Neuronal stem cell (in vitro differentiated cells): ENCODE results near the gene SENP2.

Source experiments
- DNase-seq: peaks from one replicate; pipeline ENCODE4 v3.0.0-alpha.2; 2013; ENCODE audit warnings: low spot score
- H2AFZ ChIP-seq: one replicate; pipeline ENCODE4 v1.6.1; 2013; ENCODE audit warnings: mild to moderate bottlenecking, low read length, inconsistent platforms
- H2AK5ac ChIP-seq: 2 replicates; pipeline ENCODE4 v1.6.1; 2013; ENCODE audit warnings: low read depth, mild to moderate bottlenecking, inconsistent platforms, low read length, moderate library complexity, mixed read lengths
- H2BK120ac ChIP-seq: 2 replicates; pipeline ENCODE4 v1.6.1; 2013; ENCODE audit warnings: low read depth, mild to moderate bottlenecking, inconsistent platforms, low read length, moderate library complexity, mixed read lengths
- H2BK12ac ChIP-seq: one replicate; pipeline ENCODE4 v1.6.1; 2013; ENCODE audit warnings: low read length, inconsistent platforms
- H2BK15ac ChIP-seq: 2 replicates; pipeline ENCODE4 v1.6.1; 2013; ENCODE audit warnings: mild to moderate bottlenecking, low read length, inconsistent platforms, mixed read lengths
- H2BK5ac ChIP-seq: one replicate; pipeline ENCODE4 v1.6.1; 2013; ENCODE audit warnings: inconsistent platforms, mild to moderate bottlenecking, low read length, moderate library complexity
- H3K14ac ChIP-seq: one replicate; pipeline ENCODE4 v1.6.1; 2013; ENCODE audit warnings: low read length, inconsistent platforms
- H3K18ac ChIP-seq: 2 replicates; pipeline ENCODE4 v1.6.1; 2013; ENCODE audit warnings: low read length, inconsistent platforms
- H3K23ac ChIP-seq: 2 replicates; pipeline ENCODE4 v1.6.1; 2013; ENCODE audit warnings: low read depth, mild to moderate bottlenecking, mixed read lengths, low read length, inconsistent platforms; ENCODE audit not compliant: poor library complexity
- H3K27ac ChIP-seq: replicated peaks from 3 replicates; pipeline ENCODE4 v1.5.1; 2013; ENCODE audit warnings: low read length, inconsistent platforms
- H3K27me3 ChIP-seq, 3 experiments: 2 replicates each; pipeline ENCODE4 v1.6.1; 2013; ENCODE audit warnings: low read length in 3 of 3, mild to moderate bottlenecking in 2 of 3, inconsistent platforms in 1 of 3, low read depth in 1 of 3, mixed read lengths in 1 of 3, moderate library complexity in 1 of 3; ENCODE audit not compliant: control insufficient read depth in 3 of 3, insufficient read depth in 3 of 3
- H3K36me3 ChIP-seq, 2 donors: replicated peaks in 1 of 2; 2 replicates each; pipeline ENCODE4 v1.6.1; 2013; ENCODE audit warnings: low read length in 2 of 2; ENCODE audit not compliant: control insufficient read depth in 2 of 2, insufficient read depth in 2 of 2
- H3K4ac ChIP-seq: 2 replicates; pipeline ENCODE4 v1.6.1; 2013; ENCODE audit warnings: inconsistent platforms, mild to moderate bottlenecking, low read length, moderate library complexity
- H3K4me1 ChIP-seq, 2 donors: 1 replicate in 1 of 2; 2 replicates in 1 of 2; pipeline ENCODE4 v1.6.1; 2013; ENCODE audit warnings: low read length in 2 of 2, low read depth in 1 of 2; ENCODE audit not compliant: control insufficient read depth in 2 of 2, insufficient read depth in 1 of 2
- H3K4me2 ChIP-seq: one replicate; pipeline ENCODE4 v1.6.1; 2013; ENCODE audit warnings: mild to moderate bottlenecking, low read length, inconsistent platforms; ENCODE audit not compliant: insufficient read depth, poor library complexity, severe bottlenecking
- H3K4me3 ChIP-seq, 2 donors: 2 replicates each; pipeline ENCODE4 v1.5.1; 2013; ENCODE audit warnings: low read length in 2 of 2, mild to moderate bottlenecking in 2 of 2, inconsistent platforms in 1 of 2, moderate library complexity in 1 of 2
- H3K79me1 ChIP-seq: one replicate; pipeline ENCODE4 v1.6.1; 2013; ENCODE audit warnings: low read depth, mild to moderate bottlenecking, inconsistent platforms, low read length, moderate library complexity
- H3K9ac ChIP-seq: one replicate; pipeline ENCODE4 v1.6.1; 2013; ENCODE audit warnings: mild to moderate bottlenecking, low read depth, low read length, inconsistent platforms; ENCODE audit not compliant: poor library complexity
- H3K9me3 ChIP-seq, 2 donors: replicated peaks in 1 of 2; 2 replicates each; pipeline versions ENCODE3 to v1.6.1; 2013; ENCODE audit warnings: low read length in 2 of 2, mild to moderate bottlenecking in 2 of 2, inconsistent platforms in 1 of 2, low read depth in 1 of 2, mixed read lengths in 1 of 2, moderate library complexity in 1 of 2; ENCODE audit not compliant: control insufficient read depth in 2 of 2, insufficient read depth in 1 of 2
- H4K8ac ChIP-seq: one replicate; pipeline ENCODE4 v1.6.1; 2013; ENCODE audit warnings: low read depth, mild to moderate bottlenecking, inconsistent platforms, low read length, moderate library complexity
- H4K91ac ChIP-seq: one replicate; pipeline ENCODE4 v1.6.1; 2013; ENCODE audit warnings: low read length, low read depth, mild to moderate bottlenecking, inconsistent platforms; ENCODE audit not compliant: poor library complexity
- WGBS, 2 donors: extraction: QIAGEN DNeasy Blood & Tissue Kit; methylation state at CpG; one replicate each; pipeline ENCODE4 v1.1.7; 2013; ENCODE audit warnings: missing lambda C conversion rate in 2 of 2, mixed read lengths in 1 of 2; ENCODE audit not compliant: insufficient read length in 2 of 2, insufficient replicate concordance in 1 of 2; ENCODE audit errors: extremely low coverage in 2 of 2; 5-methylcytosine and 5-hydroxymethylcytosine counted together

Gene SENP2

GRCh38 chr3:185560676-185561075 is 25.4 kb upstream of the SENP2 start:
- H2BK120ac ChIP-seq, result no peak overlapping the region
- no peak overlapping the region for H3K23ac ChIP-seq
- peaks cover 0 to 30% (median 0%) of the 10 kb centered on the region in 3 experiments for H3K27me3 ChIP-seq
- no peak overlapping the region for H3K14ac ChIP-seq
- H3K9ac ChIP-seq, result no peak overlapping the region
- H4K8ac ChIP-seq, result no peak overlapping the region
- no peak overlapping the region for H3K4ac ChIP-seq
- H3K36me3 ChIP-seq, result no peaks in the 10 kb centered on the region
- H2AFZ ChIP-seq, result no peak overlapping the region
- H3K18ac ChIP-seq, result no peak overlapping the region
- H2BK12ac ChIP-seq, result no peak overlapping the region
- no peaks in the 10 kb centered on the region for H3K9me3 ChIP-seq
- peaks cover 0 to 2% of the 10 kb centered on the region in 2 donors for H3K4me1 ChIP-seq
- DNase-seq, result no peak
- no peaks in the 10 kb centered on the region for H3K79me1 ChIP-seq
- H3K27ac ChIP-seq, result no peak overlapping the region
- peak overlapping the region; percentile 39 for H2BK5ac ChIP-seq
- no peak overlapping the region for H2AK5ac ChIP-seq
- H3K4me2 ChIP-seq, result no peak overlapping the region
- no CpG with 5 or more reads among the region's 13 CpGs for WGBS, 2 donors
- no peak overlapping the region for H4K91ac ChIP-seq
- no peak overlapping the region for H3K4me3 ChIP-seq
- H2BK15ac ChIP-seq, result no peak overlapping the region

GRCh38 chr3:185561374-185561943 is 24.6 kb upstream of the SENP2 start:
- Histone ChIP-seq H4K91ac (no peak overlapping the region), H3K18ac (peak overlapping the region; percentile 33), H3K9ac (no peak overlapping the region), H2BK15ac (no peak overlapping the region), H4K8ac (no peak overlapping the region), H3K4me1 (peaks cover 0 to 2% of the 10 kb centered on the region in 2 donors), H2BK120ac (no peak overlapping the region), H3K4me2 (no peak overlapping the region), H3K4me3 (no peak overlapping the region), H2BK12ac (no peak overlapping the region), H3K4ac (no peak overlapping the region), H3K14ac (no peak overlapping the region), H2AFZ (no peak overlapping the region), H3K27me3 (peaks cover 0 to 25% (median 0%) of the 10 kb centered on the region in 3 experiments), H3K36me3 (no peaks in the 10 kb centered on the region), H3K27ac (no peak overlapping the region), H2AK5ac (no peak overlapping the region), H3K23ac (no peak overlapping the region), H3K9me3 (no peaks in the 10 kb centered on the region), H2BK5ac (peak overlapping the region; percentile 39), H3K79me1 (no peaks in the 10 kb centered on the region)
- no CpG with 5 or more reads among the region's 8 CpGs for WGBS, 2 donors
- no peak for DNase-seq

- Histone ChIP-seq H2BK5ac (no peak overlapping the region), H2AK5ac (no peak overlapping the region), H3K4me2 (no peak overlapping the region), H3K27ac (no peak overlapping the region), H3K23ac (no peak overlapping the region), H2BK12ac (no peak overlapping the region), H2AFZ (no peak overlapping the region), H3K27me3 (peaks cover 0 to 25% (median 0%) of the 10 kb centered on the region in 3 experiments), H3K18ac (no peak overlapping the region), H3K4me3 (no peak overlapping the region), H3K4me1 (peaks cover 0 to 2% of the 10 kb centered on the region in 2 donors), H4K8ac (no peak overlapping the region), H3K9me3 (no peaks in the 10 kb centered on the region), H3K9ac (no peak overlapping the region), H3K4ac (no peak overlapping the region), H2BK15ac (no peak overlapping the region), H3K36me3 (no peaks in the 10 kb centered on the region), H4K91ac (no peak overlapping the region), H3K79me1 (no peaks in the 10 kb centered on the region), H2BK120ac (no peak overlapping the region), H3K14ac (no peak overlapping the region)
- no peak for DNase-seq
- WGBS, 2 donors, result no CpG with 5 or more reads among the region's 5 CpGs
These were observed 24.1 kb upstream of the SENP2 start for GRCh38 chr3:185561958-185562357.

- Histone ChIP-seq H3K79me1 (no peaks in the 10 kb centered on the region), H2BK120ac (no peak overlapping the region), H3K23ac (no peak overlapping the region), H3K9ac (no peak overlapping the region), H4K8ac (no peak overlapping the region), H2AFZ (no peak overlapping the region), H3K18ac (no peak overlapping the region), H2BK12ac (no peak overlapping the region), H3K14ac (no peak overlapping the region), H3K36me3 (no peaks in the 10 kb centered on the region), H2BK15ac (no peak overlapping the region), H3K9me3 (no peaks in the 10 kb centered on the region), H3K4me1 (no peaks in the 10 kb centered on the region), H3K4ac (no peak overlapping the region), H4K91ac (no peak overlapping the region), H3K4me2 (no peak overlapping the region), H3K4me3 (no peak overlapping the region), H3K27me3 (no peaks in the 10 kb centered on the region), H2AK5ac (no peak overlapping the region), H2BK5ac (no peak overlapping the region), H3K27ac (no peak overlapping the region)
- no peak for DNase-seq
- no CpG with 5 or more reads among the region's 5 CpGs for WGBS, 2 donors
These were observed 13.9 kb upstream of the SENP2 start for GRCh38 chr3:185572183-185572582.
